T-helper 22 cell (primary cell): ENCODE data around the gene KATNAL2.

ENCODE experiments used
- DNase-seq: peaks from one replicate; pipeline ENCODE4 v3.0.0-alpha.2; 2020; ENCODE audit warnings: low read depth

Gene KATNAL2

GRCh38 chr18:47115205-47115604 is 197.8 kb downstream of the KATNAL2 start:
- DNase-seq = no peak

- DNase-seq = no peak
These were observed 201.6 kb downstream of the KATNAL2 start for GRCh38 chr18:47118981-47119380.

- no peak for DNase-seq
These were observed 203.0 kb downstream of the KATNAL2 start for GRCh38 chr18:47120428-47120827.

GRCh38 chr18:47121146-47121545 is 203.7 kb downstream of the KATNAL2 start:
- no peak for DNase-seq

GRCh38 chr18:47141289-47141688 is 223.9 kb downstream of the KATNAL2 start:
- DNase-seq = no peak

- DNase-seq = no peak
These were observed 225.8 kb downstream of the KATNAL2 start for GRCh38 chr18:47143153-47143552.

GRCh38 chr18:47143899-47144485 is 226.6 kb downstream of the KATNAL2 start:
- no peak for DNase-seq

GRCh38 chr18:47146206-47146605 is 228.8 kb downstream of the KATNAL2 start:
- DNase-seq = no peak

- no peak for DNase-seq
These were observed 232.1 kb downstream of the KATNAL2 start for GRCh38 chr18:47149457-47150028.

GRCh38 chr18:47150029-47150823 is 232.8 kb downstream of the KATNAL2 start, which contains the start of gene HDHD2:
TSS of gene HDHD2 (minus strand) at chr18:47150500. CDS start at chr18:47136439, 14,061 bp downstream.
- peak; percentile 55 for DNase-seq

GRCh38 chr18:47150824-47151366 is 233.5 kb downstream of the KATNAL2 start:
- DNase-seq = no peak

- no peak for DNase-seq
These were observed 234.0 kb downstream of the KATNAL2 start for GRCh38 chr18:47151439-47151838.
